Non-pigmented ciliary epithelial cell (primary cell): ENCODE results near the gene F13A1.

Source experiments
- DNase-seq: peaks from one replicate; pipeline ENCODE4 v3.0.0-alpha.2; 2010; ENCODE audit warnings: low read depth

F13A1 gene

DNA sequence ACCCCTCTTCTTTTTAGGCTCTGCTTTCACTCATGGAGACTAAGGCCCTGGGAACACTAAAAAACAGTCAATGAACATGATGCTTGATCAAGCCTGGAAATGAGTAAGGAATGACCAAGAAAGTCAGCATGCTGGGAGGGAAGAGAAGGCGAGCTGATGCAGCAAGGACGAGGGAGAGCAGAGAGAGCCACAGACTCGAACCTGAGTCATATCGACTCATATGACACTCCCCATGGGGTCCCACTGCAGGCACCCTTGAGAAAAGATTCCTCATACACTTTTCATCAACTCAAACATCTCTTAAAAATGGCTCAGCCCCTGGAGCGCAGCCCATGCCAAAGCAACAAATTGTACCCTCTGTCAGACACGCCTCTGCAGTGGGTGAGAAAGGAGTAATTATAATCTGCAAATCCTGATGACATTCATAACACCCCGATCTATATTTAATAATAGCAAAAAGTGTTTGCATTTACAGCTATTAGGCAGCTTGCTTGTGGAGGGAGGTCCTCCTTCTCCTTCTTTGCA lies 127.2 kb downstream of the F13A1 start:
- no peak for DNase-seq

DNA sequence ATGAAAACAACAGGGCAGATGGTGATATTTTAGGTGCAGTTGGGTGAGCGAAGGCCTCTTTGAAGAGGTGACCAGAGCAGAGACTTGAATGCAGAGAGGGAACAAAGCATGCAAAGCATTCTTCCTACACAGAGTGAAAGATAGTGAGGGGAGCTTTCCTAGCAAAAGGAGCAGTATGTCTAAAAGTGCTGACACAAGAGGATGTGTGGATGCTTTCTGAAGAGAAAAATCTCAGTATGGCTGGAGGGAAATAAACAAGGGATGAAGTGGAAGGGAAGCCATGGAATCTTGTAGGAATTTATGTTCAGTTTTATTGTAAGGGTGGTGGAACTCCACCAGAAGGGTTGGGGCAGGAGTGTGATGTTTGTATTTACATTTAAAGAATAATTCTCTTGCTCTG lies 128.6 kb downstream of the F13A1 start:
- no peak for DNase-seq

DNA sequence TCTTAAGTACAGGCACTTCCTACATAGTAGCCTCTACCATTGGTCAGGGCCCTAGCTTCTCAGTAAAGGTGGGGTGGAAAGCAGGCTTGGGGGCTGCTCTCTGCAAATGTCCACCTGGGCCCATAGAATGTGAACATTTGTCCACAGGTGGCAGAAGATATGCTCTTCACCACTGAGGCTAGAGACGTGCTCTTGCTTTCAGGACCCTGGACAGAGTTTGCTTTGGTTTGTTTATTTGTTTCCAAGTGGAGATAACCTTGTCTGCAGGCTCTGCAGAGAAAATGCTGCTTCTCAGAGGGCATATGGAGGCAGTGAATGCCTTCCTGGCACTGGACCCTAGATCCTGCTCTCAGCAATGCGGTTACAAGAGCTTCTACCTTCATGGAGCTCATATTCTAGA lies 129.0 kb downstream of the F13A1 start:
- DNase-seq, result no peak

DNA sequence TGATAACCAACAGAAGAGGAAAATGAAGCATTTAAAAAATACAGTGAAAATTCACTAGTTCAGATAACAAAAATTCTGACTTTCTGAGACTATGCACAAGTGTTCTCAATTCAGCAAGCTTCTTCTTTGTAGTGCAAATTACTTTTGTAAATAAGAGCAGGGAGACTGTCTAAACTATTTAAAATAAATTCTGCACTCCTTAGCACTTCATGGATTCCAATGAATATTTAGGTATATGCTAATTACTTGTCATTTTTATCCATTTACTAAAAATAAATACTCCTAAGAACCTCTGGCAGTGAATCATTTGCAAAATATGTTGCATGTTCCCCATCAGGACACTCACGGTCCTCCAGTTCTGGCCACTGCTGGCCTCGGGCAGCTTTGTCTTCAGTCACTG lies 139.8 kb downstream of the F13A1 start:
- no peak for DNase-seq

DNA sequence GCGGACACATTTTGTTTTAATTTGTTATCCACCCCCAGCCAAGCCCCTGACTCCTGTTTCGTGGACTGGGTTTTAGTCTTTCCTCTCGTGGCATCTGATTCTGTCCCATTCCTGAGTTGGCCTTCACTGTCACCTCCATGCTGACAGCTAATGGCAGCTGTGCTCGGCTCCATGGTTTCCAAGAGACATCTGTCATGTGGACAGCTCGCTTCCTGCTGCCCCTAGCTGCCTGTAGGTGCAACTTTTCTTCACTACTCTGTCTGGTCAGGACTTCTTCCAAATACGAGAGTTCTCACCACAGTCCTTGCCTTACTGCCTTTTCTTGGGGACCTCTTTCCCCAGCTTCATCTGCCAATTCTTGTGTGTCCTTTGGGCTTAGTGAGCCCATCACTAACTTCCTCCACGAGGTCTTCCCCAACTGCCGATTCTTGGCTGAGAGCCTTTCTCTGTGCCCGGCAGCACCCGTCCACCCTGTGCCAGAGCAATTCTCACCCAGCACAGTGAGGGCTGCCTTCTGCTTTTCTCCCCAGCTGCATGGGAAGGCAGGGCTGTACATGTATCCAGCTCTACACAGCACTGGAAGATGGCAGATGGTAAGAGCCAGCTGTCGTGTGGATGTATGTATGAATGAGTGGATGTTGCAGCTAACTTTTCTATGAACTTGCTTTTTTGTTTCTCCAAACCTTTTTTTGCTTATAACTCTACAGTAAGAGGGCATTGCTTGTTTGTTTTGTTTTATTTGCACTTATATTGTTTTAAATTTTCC lies 140.4 kb downstream of the F13A1 start:
- no peak for DNase-seq

DNA sequence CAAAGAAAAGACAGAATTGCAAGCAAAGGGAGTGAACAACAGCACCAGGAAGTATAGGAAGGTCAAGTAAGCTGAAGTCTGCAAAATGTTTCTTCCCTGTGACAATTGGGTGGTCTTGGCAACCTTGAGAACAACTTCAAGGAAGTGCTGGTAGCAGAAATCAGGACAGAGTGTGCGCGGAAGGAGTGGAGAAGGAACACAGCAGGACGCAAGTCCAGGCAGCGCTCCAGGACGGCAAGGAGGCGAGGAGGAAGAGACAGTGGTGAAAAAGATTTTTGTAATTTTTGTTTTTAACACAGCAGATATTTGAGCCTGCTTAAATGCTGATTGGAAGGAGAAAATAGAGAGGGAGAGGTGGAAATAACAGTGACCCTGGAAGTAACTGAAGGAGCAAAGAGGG lies 141.7 kb downstream of the F13A1 start:
- no peak for DNase-seq

DNA sequence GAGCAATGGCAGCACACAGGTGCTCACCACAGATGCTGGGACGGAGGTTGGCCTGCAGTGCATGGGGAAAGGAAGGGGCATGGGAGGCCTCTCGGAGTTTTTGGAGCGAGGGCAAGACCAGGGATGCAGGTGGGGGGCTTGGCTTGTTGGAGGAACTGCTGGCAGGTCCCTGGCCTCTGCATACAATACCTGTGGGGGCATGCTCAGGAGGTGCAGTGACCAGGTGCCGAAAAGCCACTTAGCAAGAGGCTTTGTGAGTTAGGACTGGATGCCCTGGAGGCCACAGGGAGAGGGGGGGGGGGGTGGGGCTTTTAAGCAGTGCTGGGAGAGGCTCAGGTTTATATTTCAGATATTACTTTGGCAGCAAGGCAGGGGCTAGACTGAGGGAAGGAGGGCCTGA lies 142.7 kb downstream of the F13A1 start:
- no peak for DNase-seq

DNA sequence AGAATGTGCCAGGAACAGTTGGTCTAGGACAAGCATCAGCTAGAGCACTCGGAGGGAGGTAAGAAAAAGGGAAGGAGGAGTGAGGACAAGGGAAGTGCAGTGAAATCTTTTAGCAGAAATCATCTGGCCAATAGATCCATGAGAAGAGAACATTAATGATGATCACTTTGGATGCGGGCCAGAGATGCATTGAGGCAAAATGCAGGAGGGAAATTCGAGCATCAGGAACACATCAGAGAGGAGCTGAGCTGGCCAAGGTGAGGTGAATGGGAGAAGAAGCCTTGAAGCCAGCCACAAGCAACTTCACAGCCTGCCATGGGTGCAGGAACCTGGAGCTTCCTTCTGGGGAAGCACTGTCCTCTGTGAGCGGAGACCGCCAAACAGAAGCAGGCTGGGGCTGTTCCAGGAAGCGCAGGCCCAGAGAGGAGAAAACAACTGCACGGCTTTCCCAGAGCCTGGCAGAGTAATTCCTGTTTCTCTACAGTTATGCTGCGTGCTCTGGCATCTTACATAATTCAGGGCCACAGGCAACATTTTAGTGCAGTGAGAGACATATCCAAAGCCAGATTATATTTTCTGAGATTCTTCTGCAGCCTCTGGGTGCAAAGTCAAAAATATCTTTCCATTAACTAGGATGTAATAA lies 143.8 kb downstream of the F13A1 start:
- DNase-seq, result no peak

DNA sequence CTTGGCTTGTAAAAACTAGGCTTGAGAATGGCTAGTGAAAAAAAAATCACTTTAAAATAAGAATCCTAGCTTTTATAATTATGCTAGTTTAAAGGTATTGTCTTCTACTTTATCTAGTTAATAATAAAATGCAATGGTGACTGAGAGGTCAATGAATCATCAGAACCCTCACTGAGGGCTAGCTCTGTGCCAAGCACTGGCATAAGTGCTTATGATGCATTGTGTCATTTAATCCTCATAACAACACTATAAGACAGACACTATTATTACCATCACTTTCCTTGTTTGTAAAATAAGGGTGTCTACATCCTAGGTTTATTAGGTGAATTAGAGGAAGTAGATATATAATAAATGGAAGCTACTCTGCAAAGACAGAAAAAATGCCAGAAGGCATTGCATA lies 144.3 kb downstream of the F13A1 start:
- DNase-seq, result no peak

DNA sequence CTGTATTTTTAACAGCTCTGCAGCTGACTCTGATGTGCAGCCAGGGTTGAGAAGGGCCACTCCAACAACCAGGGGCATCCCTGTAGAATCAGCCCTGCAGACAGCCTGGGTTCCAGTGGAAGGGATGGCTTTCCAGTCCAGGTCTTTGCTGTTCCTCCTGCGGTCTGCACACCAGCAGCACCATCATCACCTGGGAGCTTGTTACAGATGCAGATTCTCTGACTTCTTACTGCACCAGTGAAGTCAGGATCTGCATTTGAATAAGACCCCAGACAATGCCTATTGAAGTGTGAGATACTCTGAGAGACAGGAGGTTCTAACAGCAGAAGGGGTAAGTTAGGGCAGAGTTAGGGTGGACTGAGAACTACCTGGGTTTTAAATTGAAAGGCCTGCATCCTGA lies 151.3 kb downstream of the F13A1 start:
- DNase-seq, result no peak

DNA sequence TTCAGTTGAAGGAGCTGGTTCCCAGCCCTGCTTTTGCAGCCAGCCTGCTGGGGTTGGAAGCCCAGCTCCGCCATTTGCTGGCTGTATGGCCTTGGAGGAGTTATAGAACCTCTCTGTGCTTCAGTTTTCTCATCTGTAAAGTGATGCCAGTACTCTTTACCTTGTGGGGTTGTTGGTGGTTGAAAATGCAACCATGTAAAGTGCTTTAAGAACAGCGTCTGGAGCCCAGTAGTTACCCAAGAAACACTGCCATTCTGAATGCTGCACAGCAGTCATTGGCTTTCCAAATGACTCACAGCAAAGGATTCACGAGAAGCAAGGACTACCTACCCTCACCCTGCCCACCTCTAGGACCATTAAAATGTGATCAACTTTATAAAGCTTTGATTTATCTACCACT lies 154.4 kb downstream of the F13A1 start:
- no peak for DNase-seq

DNA sequence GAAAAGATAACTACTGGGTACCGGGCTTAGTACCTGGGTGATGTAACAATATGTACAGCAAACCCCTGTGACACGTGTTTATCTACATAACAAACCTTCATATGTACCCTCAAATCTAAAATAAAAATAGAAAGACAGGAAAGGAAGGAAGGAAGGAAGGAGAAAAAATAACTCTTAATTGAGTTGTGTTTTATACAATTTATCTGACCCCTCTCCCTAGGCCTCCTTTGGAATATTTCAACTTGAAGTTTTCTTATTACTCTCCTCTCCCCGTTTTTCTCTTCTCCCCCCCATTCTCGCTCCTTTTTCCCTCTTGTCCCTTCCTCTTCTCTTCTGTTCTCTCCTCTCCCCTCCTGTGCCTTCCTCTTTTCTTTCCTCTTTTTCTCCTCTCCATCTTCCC lies 156.1 kb downstream of the F13A1 start:
- no peak for DNase-seq

DNA sequence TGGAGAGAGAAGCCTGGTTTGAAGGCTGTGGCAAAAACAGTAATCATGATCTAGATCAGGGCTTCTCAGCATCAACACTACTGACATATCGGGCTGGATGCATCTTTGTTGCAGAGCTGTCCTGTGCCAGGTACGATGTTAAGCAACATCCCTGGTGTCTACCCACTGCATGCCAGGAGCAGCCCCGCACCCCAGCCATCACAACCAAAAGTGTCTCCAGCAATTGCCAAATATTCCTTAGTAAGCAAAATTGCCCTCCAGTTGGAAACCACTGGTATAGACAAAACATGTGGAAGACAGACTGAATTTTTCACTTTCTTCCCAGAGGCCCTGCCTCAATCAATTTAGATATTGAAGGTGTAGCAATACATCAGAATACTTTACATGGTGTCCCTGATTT lies 166.1 kb downstream of the F13A1 start:
- DNase-seq, result no peak

DNA sequence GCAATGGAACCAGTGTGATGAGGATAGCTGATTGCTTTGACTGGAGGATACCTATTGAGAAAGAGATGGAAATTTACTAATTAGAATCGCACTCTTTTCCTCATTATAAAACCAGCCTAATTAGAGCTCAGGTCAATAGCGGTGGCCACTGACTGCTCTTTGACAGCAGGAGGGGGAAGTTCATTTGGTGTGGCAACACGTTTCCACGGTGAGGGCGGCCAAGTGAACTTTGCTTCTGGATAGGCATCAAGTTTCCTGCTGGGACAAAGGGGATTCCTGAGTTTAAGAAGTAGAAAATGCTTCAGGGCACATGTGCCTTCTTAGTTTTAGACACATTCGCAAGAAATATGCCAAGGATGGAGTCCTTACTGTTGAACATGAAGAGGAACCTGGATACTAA lies 168.4 kb downstream of the F13A1 start:
- DNase-seq, result no peak

DNA sequence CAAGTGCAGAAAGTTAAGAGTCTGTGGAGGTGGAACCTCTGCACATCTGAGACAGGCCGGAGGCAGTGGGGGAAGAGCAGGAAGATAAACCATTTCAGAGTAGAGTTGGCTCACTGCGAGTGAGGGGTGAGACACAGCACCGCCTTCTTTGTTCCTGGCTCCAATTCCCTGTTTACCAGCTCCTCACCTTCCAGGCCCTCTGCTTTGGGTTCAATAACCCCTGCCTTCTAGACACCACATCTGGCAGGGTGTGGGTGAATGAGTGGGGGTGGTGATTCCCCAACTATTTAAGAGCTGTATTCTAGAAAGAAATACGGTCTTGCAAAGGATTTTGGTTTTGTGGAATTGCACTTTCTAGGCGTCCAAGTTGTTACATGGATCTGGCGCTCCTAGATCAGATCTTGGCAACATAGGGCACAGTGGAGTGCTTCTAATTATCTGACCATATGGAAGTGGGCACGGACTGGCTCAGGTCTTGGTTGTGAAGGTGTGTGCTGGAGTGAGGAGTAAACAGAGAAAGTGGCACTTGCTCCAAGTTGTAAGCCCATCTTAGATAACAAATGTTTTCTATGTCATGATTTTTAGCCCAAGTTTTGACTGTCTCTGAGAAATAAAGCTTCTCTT lies 172.2 kb downstream of the F13A1 start:
- DNase-seq, result no peak

DNA sequence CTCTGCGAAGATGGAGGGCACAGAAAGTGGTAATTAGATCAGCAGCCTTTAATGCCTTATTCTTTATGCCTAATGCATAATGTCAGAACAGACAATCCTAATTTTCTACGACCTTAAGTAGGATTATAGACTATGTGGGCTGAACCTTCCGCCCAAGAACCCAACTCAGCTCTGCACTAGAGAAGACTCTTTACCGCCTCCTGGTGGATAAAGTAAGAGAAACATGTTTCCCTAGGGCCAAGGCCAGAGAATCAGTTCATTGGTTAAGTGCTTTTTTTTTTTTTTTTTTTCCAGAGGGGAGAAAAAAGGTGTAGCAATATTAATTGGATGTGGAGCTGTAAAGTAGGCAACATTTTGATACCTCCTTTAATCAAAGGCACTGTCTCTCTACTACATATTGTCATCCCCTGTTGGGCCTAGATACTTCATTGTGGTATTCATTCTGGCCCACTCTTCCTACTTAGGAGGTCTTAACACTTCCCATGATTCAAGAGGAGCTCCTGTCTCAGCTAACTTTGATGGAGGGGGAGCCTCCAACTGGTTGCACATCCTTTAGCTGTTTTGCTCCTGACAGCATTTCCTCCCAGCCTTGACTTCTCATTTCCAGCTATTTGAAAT lies 188.9 kb downstream of the F13A1 start:
- DNase-seq, result no peak

DNA sequence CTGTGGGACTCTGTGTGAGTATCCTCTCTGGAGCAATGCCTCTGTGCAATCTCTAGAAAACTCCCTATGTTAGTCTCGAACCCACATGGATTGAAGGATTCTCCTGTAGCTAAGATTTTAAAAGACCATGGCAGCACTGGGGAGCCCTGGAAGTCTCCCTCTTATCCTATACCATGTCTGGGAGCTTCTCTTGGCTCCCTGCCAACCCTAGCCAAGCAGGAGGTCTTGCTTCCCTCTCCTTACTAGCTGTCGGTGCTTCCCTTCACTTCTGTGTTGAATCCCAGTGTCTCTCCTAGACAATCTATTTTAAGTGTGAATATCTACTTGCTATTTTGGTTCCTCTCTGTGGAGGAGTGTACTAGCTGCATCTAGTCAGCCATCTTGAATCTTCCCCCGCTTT lies 195.0 kb downstream of the F13A1 start:
- no peak for DNase-seq

DNA sequence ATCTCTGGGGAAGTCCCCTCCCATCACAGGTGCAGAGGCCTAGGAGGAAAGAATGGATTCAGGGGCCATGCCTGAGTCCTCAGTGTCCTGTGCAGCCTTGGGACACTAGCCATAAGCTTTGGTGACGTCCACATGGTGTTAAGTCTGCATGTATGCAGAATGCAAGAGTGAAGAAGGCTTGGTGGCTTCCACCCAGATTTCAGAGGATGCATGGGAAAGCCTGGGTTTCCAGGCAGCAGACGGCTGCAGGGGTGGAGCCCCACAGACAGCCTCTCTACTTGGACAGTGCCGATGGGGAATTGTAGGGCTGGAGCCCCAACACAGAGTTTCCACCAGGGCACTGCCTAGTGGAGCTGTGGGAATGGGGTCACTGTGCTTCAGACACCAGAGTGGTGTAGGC lies 196.7 kb downstream of the F13A1 start:
- DNase-seq, result no peak

DNA sequence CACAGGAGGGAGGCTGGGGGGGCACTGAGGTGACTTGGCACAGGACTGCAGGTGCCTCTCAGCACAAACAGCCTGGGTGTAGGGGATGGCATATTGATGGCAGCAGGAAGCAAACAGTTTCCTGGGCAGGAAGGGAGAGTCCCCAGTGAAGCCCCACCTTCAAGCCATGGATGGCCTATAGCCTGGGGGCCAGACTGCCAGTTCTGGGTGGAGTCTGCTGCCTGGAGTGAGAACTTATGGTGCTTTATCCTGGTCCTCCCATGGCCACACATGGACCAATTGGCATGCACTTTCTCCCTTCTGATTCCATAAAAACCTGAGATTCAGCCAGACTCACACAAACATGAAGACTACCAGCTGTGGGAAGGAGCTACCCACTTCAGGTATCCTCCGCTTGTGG lies 198.5 kb downstream of the F13A1 start:
- DNase-seq, result no peak

DNA sequence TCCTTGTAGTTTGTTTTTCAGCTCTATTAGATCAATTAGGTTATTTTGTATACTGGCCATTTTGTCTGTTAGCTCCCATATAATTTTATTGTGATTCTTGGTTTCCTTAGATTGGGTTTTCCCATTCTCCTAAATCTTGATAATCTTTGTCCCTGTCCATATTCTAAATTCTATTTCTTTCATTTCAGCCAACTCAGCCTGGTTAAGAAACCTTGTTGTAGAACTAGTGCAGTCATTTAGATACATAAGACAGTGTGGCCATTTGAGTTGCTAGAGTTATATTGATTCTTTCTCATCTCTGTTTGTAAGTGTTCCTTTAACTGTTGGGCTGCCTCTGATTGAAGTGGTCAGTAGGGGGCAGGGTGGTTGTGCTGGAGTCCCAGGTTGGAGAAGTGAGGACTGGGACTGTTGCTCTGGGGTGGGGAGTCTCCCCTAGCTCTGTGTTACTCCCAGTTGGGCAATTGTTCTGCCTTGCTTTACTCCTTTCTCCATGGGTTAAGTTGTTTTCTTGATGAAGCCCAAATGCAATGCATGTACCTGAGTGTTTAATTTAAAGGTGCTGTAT lies 214.9 kb downstream of the F13A1 start:
- no peak for DNase-seq
